NCI-H460 (cell line): Measurements from ENCODE around the gene MRM3. TPM values are rescaled to one million over a fixed set of nuclear protein-coding genes. Genes with fewer than 3 reads are reported as not detected.
"Not testable (repeated sequence)": the region's sequence is repeated elsewhere in the genome, so short reads cannot be mapped to it uniquely, and the experiment has no call there.

ENCODE experiments used
- DNase-seq: peaks from one replicate; pipeline ENCODE4 v3.0.0-alpha.2; 2016; ENCODE audit warnings: low read depth; ENCODE audit errors: extremely low read depth
- total RNA-seq: library from RNA; depleted of rRNA; stranded (reverse); fragments of >200 nt; shearing (Covaris generic); gene quantifications from 2 replicates; pipeline ENCODE4 v1.2.3, GENCODE V29; 2014

MRM3 gene
- total RNA-seq, 1 experiment from 2014 or later, result 33.6 TPM

GRCh38 chr17:753418-753817 lies 28.7 kb upstream of the MRM3 start:
- DNase-seq, result no peak

GRCh38 chr17:755319-755961 lies 26.7 kb upstream of the MRM3 start:
- DNase-seq, result not testable (repeated sequence)

DNA sequence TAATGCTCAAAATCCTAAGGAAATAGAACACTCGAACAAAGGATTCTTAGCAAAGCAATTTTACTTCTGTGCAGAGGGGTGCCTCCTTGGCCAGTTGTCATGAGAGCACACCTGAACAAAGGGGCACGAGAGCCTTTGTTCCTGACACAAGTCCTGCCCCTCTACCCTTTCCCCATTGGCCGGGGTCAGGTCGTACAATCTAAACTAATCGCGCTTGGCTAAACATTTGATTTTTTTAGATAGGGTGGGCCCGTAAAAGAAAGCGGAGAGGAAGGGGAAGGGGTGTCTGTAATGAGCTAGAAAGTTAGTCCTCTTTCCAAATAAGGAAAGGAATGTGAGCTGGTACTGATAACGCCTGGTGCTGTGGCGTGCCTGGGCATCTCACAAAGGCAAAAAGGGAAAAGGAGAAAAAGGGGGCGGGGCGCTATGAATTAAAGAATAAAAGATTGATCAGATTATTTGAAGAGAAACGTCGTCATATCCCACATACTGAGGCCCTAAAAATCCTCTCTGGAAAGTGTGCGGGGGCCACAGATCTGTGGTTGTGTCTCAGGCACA lies 26.1 kb upstream of the MRM3 start:
- DNase-seq, result not testable (repeated sequence)

DNA sequence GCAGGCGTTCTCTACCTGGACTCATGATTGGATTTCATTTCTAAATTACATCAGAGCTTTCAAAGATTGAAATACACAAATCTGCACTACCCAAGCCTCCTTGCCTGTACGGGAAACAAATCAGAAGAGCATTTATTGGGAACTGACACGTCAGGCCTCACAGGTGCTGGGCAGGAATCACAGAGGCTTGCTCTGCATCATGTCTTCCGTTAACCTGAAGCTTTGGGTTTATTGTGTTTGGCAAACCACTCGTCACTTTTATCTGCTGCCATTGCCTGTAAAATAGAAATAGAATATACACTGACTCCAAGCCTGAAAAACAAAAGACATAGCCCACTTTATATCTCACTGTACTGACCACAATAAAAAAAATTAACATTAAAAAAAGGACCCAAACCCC lies 22.2 kb upstream of the MRM3 start:
- no peak for DNase-seq

- DNase-seq, result no peak
These were observed 21.8 kb upstream of the MRM3 start for GRCh38 chr17:760371-760770.

GRCh38 chr17:767076-767475 lies 15.1 kb upstream of the MRM3 start:
- no peak for DNase-seq

DNA sequence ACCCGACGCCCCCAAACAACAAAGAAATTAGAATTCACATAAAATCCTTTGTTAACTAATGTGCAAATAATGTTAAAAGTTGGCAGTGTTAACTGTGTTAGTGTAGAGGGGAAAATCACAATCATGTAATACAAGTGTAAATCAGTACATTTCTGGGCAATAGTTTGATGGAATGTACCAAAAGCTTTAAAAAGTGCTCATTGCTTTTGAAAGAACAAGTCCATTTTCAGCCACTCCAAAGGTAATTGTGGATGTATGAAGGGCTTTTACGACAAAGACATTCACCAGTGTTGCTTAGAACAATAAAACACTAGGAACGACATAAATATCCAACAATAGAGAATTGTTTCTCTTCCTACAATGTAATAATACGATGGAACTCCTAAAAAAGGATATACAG lies 9.1 kb upstream of the MRM3 start:
- no peak for DNase-seq

DNA sequence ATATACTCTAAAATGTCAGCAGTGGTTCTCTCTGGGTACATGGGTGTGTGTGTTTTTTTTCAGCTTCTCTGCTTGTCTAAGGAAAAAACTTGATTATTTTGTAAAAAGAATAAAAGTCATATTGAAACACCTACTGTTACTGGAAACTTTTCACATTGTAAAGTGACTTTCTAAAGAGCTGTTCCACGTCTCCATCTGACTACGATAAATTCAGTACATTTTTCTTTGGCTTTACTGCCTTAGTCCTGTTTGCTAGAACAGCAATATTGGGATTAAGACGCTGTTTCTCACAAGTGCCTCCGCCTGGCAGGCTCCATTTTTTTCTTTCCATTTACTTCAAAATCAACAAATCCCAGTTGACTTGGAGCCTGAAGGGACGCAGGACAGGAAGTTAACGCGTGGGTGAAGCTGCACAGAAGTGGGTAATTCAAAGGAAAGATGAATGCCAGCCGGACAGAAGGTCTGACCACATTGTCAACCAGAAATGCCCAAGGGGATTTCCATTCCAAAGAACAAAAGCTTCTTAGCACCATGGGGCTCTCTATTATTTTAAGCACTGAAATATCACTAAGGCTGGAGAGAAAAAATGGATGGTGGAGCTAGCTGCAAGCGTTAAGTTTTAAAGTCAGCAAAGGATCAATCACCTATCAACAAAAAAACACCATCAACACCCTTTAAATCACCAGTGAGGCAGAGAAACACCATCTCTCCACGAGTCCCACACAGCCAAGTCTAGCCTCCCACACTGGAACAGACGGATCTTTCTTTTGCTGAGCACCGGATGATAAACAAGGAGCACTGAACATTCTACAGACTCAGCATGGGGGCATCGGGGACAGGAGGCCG lies 8.5 kb upstream of the MRM3 start:
- DNase-seq, result no peak

DNA sequence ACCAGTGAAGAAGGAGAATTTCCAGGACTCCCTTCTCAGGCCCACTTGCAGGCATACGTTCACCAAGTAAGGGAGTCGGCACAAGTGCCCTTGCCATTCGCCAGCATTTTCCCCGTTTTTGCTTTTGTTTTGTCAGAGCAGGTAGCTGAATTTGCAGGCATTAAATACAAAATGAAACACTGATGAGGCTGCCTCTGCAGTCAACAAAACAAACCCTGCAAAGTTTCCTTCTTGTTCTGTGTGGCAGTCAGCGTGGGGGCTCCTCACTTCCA lies 7.9 kb upstream of the MRM3 start:
- no peak for DNase-seq

GRCh38 chr17:778096-778495 lies 4.1 kb upstream of the MRM3 start:
- DNase-seq, result no peak

GRCh38 chr17:784143-784542 lies 2.0 kb downstream of the MRM3 start:
- no peak for DNase-seq

- DNase-seq, result not testable (repeated sequence)
These were observed 3.7 kb downstream of the MRM3 start for GRCh38 chr17:785901-786300.

DNA sequence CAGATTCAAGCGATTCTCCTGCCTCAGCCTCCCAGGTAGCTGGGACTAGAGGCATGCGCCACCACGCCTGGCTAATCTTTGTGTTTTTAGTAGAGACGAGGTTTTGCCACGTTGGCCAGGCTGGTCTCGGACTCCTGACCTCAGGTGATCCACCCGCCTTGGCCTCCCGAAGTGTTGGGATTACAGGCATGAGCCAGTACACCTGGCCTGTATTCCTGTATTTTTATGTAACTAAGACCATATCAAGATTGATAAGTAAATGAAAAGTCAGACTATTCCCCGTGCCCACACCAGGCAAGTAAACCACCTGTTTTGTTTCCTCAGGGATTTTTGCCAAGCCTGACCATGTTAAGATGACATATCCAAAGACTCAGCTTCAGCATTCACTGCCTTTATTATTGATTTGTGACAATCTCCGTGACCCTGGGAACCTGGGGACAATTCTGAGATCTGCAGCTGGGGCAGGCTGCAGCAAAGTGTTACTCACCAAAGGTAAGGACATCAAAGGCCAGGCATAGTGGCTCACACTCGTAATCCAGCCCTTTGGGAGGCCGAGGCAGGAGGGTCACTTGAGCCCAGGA lies 5.6 kb downstream of the MRM3 start:
- no peak for DNase-seq

- no peak for DNase-seq
These were observed 6.4 kb downstream of the MRM3 start for GRCh38 chr17:788551-788950.

- no peak for DNase-seq
These were observed 7.1 kb downstream of the MRM3 start for GRCh38 chr17:789160-789840.

DNA sequence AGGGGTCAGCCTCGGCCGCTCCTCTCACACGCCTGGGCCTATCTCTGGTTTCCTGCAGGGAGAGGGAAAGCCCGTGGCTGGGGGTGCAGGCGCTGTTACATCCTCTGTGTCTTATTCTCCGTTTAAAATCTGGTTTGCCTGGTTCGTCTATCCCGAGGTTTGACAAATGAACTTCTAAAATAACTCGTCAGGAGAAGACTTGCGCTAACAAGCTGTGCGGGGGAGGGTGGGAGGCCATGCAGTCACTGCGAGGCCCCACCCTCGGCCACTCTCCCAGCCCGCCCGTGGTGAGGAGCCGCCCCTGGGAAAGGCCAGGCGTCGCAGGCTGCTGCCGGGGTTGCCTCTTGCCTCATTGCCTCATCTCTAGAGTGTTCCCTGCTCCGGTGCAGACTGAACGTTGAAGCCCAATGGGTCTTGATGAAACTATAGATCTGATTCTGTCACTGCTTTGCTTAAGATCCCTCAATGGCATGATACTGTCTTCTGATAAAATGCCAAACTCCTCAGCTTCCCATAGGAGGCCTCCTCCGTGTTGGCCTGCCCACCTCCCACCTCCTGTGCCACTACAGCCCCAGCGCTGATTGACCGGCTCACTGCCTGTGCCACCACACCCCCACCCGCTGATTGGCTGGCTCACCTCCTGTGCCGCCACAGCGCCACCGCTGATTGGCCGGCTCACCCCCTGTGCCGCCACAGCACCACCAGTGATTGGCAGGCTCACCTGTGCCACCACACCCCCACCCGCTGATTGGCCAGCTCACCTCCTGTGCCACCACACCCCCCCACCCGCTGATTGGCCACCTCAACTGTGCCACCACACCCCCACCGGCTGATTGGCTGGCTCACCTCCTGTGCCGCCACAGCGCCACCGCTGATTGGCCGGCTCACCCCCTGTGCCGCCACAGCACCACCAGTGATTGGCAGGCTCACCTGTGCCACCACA lies 8.0 kb downstream of the MRM3 start:
- DNase-seq, result not testable (repeated sequence)

- DNase-seq, result not testable (repeated sequence)
These were observed 8.7 kb downstream of the MRM3 start for GRCh38 chr17:790874-791247.

DNA sequence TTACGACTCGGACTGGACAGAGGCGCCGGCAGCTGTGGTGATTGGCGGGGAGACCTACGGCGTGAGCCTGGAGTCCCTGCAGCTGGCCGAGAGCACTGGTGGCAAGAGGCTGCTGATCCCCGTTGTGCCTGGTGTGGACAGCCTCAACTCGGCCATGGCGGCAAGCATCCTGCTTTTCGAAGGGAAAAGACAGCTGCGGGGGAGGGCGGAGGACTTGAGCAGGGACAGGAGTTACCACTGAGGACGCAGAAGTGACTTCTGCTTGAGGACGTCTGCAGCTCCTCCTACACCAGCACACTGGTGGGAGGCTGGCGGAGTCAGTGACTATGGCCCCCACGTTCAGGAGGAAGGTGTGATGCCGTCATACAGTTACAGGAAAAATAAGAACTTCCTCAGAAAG lies 9.7 kb downstream of the MRM3 start:
- DNase-seq, result no peak

DNA sequence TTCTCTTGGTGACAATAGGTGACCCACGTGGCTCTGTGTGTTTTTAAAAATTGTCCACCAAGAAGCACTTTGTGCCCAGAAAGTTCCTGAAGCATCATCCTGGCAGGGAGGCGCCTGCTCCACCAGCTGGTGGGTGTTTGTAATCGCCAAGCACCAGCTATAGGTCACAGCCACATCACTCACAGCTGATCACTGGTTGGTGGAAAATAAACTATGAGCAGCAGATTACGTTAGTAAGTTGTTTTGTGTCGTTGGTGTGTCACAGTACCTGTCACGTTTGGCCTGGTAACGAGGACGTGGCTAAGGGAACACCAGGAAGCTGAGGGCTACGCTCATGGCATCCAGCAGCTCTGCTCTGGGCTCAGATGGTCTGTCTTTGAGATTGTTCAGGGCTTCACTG lies 10.1 kb downstream of the MRM3 start:
- peak; percentile 11 for DNase-seq

- peak; percentile 64 for DNase-seq
These were observed 12.7 kb downstream of the MRM3 start for GRCh38 chr17:794876-795275.
